ENCODE measurements around the gene FOXP3. TPM values are rescaled to one million over a fixed set of nuclear protein-coding genes. Genes with fewer than 3 reads are reported as not detected.

FOXP3 gene
- total and polyA plus RNA-seq, 2 of the 4 experiments (the other 2 are of a cell fraction), result 0.05 TPM; not detected in 1

GRCh38 chrX:49258749-49259124 is 5.8 kb downstream of the FOXP3 start:
- DNase-seq (no peak), ATAC-seq (ENCODE audit: low read depth) (no peak)
- Histone ChIP-seq H2AFZ (replicated peaks; ENCODE audit: low read length, poor library complexity) (no peak overlapping the region), H2BK20ac (ENCODE audit: low read depth, low read length) (no peak overlapping the region), H2BK5ac (ENCODE audit: low read depth, low read length, poor library complexity, severe bottlenecking) (no peak overlapping the region), H4K91ac (ENCODE audit: insufficient read depth, low read depth, low read length) (no peak overlapping the region), H3K56ac (ENCODE audit: extremely low read depth, insufficient read depth, low read length) (no peak overlapping the region), H4K8ac (ENCODE audit: low read depth in 2 of 2, low read length in 2 of 2) (no peak overlapping the region), H3K9me1 (ENCODE audit: insufficient read depth, low read length) (no peaks in the 10 kb centered on the region), H3K9ac (ENCODE audit: low read depth, low read length) (no peak overlapping the region), H2AK5ac (ENCODE audit: low read depth, low read length) (no peak overlapping the region), H3K4me3 (ENCODE audit: insufficient read depth, low read depth, low read length) (no peak overlapping the region), H4K5ac (ENCODE audit: low read depth, low read length) (no peak overlapping the region), H3K27ac (ENCODE audit: insufficient read depth, low read length) (no peak overlapping the region), H2BK15ac (ENCODE audit: low read depth, low read length) (no peak overlapping the region), H2AK9ac (replicated peaks; ENCODE audit: low read depth, low read length, poor library complexity) (no peak overlapping the region), H3K27me3 (ENCODE audit: control insufficient read depth, insufficient read depth, low read length) (peaks cover 5% of the 10 kb centered on the region; the same call in 1 of the 2 replicates), H3K4ac (ENCODE audit: low read depth, low read length) (no peak overlapping the region), H2BK120ac (ENCODE audit: low read depth, low read length) (no peak overlapping the region), H3K4me1 (ENCODE audit: control insufficient read depth, insufficient read depth, low read length) (no peaks in the 10 kb centered on the region), H3K9me3 (ENCODE audit: control insufficient read depth, insufficient read depth, low read length) (peaks cover 1% of the 10 kb centered on the region; the same call in 1 of the 2 replicates), H3K18ac (ENCODE audit: low read depth, low read length) (no peak overlapping the region), H4K20me1 (ENCODE audit: insufficient read depth, low read length) (no peaks in the 10 kb centered on the region), H3K4me2 (ENCODE audit: low read depth, low read length) (no peak overlapping the region), H3K23ac (ENCODE audit: low read depth, low read length) (no peak overlapping the region), H3K36me3 (ENCODE audit: control insufficient read depth, insufficient read depth, low read length) (no peaks in the 10 kb centered on the region), H3K14ac (replicated peaks; ENCODE audit: low read depth, low read length) (no peak overlapping the region), H3K79me1 (ENCODE audit: low read depth in 1 of 2, low read length in 2 of 2) (no peaks in the 10 kb centered on the region)
- BruUV-seq (replicated peaks), result no TSS peak
- POLR2A ChIA-PET (ENCODE audit: unreplicated experiment), result no interaction called here
- WGBS, 2 experiments (ENCODE audit: extremely low coverage in 2 of 2, insufficient read length in 1 of 2), result 68% methylated on average over 3 of the region's 5 CpGs; no CpG with 5 or more reads in 1 of the 2 experiments
- dilution Hi-C loops (cut with HindIII; ENCODE audit: low sequenced_read_pairs, unreplicated experiment) (no loop called here), intact Hi-C loops (cut with micrococcal nuclease) (no loop called here), in situ Hi-C loops (cut with MboI; ENCODE audit: low sequenced_read_pairs) (no loop called here)
- no peak for TF ChIP-seq RCOR1 (IDR thresholded peaks at IDR 0.05; ENCODE audit: insufficient replicate concordance, low read length)
- TF ChIP-seq RAD21 (IDR thresholded peaks at IDR 0.05; ENCODE audit: low read length), result no peak
- no peak for TF ChIP-seq BHLHE40 (IDR thresholded peaks at IDR 0.05; ENCODE audit: low read depth, low read length)
- no peak for TF ChIP-seq SMC3 (IDR thresholded peaks at IDR 0.05; ENCODE audit: low read depth, low read length)
- TF ChIP-seq NFE2L2 (IDR thresholded peaks at IDR 0.05; ENCODE audit: low read depth, low read length), result no peak
- no peak for TF ChIP-seq RFX5 (IDR thresholded peaks at IDR 0.05; ENCODE audit: low read depth, low read length)
- TF ChIP-seq FOS (IDR thresholded peaks at IDR 0.05; ENCODE audit: low read depth, low read length), result no peak
- no peak for TF ChIP-seq CEBPB (IDR thresholded peaks at IDR 0.05; ENCODE audit: low read depth, low read length)
- no peak for TF ChIP-seq CHD1 (IDR thresholded peaks at IDR 0.05; ENCODE audit: low read depth, low read length)
- no peak for TF ChIP-seq USF2 (IDR thresholded peaks at IDR 0.05; ENCODE audit: low read depth, low read length)
- CTCF ChIA-PET, result no interaction called here
